ENCODE results near the gene SLC39A10.

DNA sequence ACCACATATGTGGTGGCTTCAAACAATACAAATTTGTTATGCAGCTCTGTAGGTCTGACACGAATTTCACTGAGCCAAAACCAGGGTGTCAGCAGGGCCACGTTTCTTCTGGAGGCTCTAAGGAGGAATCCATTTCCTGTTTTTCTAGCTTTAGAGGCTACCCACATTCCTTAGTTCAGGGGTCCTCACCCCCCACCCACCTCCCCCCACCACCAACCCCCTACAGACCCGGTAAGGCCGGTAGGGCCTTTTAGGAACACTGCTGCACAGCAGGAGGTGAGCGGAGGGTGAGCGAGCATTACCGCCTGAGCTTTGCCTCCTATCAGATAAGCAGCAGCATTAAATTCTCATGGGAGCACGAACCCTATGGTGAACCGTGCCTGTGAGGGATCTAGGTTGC, 10.6 kb upstream of the SLC39A10 start:
- TF ChIP-seq, protein P1, sequence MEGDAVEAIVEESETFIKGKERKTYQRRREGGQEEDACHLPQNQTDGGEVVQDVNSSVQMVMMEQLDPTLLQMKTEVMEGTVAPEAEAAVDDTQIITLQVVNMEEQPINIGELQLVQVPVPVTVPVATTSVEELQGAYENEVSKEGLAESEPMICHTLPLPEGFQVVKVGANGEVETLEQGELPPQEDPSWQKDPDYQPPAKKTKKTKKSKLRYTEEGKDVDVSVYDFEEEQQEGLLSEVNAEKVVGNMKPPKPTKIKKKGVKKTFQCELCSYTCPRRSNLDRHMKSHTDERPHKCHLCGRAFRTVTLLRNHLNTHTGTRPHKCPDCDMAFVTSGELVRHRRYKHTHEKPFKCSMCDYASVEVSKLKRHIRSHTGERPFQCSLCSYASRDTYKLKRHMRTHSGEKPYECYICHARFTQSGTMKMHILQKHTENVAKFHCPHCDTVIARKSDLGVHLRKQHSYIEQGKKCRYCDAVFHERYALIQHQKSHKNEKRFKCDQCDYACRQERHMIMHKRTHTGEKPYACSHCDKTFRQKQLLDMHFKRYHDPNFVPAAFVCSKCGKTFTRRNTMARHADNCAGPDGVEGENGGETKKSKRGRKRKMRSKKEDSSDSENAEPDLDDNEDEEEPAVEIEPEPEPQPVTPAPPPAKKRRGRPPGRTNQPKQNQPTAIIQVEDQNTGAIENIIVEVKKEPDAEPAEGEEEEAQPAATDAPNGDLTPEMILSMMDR (IDR thresholded peaks at IDR 0.05), result no peak
- TF ChIP-seq POLR2A (IDR thresholded peaks at IDR 0.05), result no peak

Data from sigmoid colon (tissue), 3 donors.